NCI-H69 (cell line): Measurements from ENCODE around the gene TMEM175.

Experiments
- DNase-seq: peaks from one replicate; lab custom pipeline; 2025; lab: John Stamatoyannopoulos, UW

Gene TMEM175

GRCh38 chr4:898869-899555, 33.2 kb upstream of the TMEM175 start:
- no peak for DNase-seq

GRCh38 chr4:899556-899906, 32.7 kb upstream of the TMEM175 start:
- no peak for DNase-seq

- DNase-seq, result no peak
Measured at GRCh38 chr4:900073-900472, 32.2 kb upstream of the TMEM175 start.

- no peak for DNase-seq
Measured at GRCh38 chr4:900721-901120, 31.5 kb upstream of the TMEM175 start.

GRCh38 chr4:901192-901910, 30.9 kb upstream of the TMEM175 start:
- no peak for DNase-seq

- DNase-seq, result no peak
Measured at GRCh38 chr4:903066-904046, 28.9 kb upstream of the TMEM175 start.

GRCh38 chr4:905485-906338, 26.5 kb upstream of the TMEM175 start:
- no peak for DNase-seq

- no peak for DNase-seq
Measured at GRCh38 chr4:906339-907102, 25.7 kb upstream of the TMEM175 start.

- DNase-seq, result no peak
Measured at GRCh38 chr4:907103-907400, 25.2 kb upstream of the TMEM175 start.

- DNase-seq, result no peak
Measured at GRCh38 chr4:907691-908425, 24.4 kb upstream of the TMEM175 start.

- no peak for DNase-seq
Measured at GRCh38 chr4:909131-909571, 23.1 kb upstream of the TMEM175 start.

- DNase-seq, result no peak
Measured at GRCh38 chr4:909821-910220, 22.4 kb upstream of the TMEM175 start.

GRCh38 chr4:910366-911091, 21.7 kb upstream of the TMEM175 start:
- DNase-seq, result no peak

GRCh38 chr4:911221-911751, 21.0 kb upstream of the TMEM175 start:
- DNase-seq, result no peak

GRCh38 chr4:911871-912490, 20.3 kb upstream of the TMEM175 start:
- no peak for DNase-seq

- DNase-seq, result no peak
Measured at GRCh38 chr4:912548-913279, 19.5 kb upstream of the TMEM175 start.

- no peak for DNase-seq
Measured at GRCh38 chr4:913280-913618, 19.0 kb upstream of the TMEM175 start.

- DNase-seq, result no peak
Measured at GRCh38 chr4:914531-914930, 17.7 kb upstream of the TMEM175 start.
